Colonic mucosa (tissue), 4 donors: ENCODE results near the gene CCR3. TPM values are rescaled to one million over a fixed set of nuclear protein-coding genes. Genes with fewer than 3 reads are reported as not detected.

Source experiments
- DNase-seq: peaks from one replicate; pipeline ENCODE4 v3.0.0-alpha.2; 2020
- H3K27ac ChIP-seq: fragments of 200-600 bp; one replicate; pipeline ENCODE4 v1.8.0; 2021
- H3K27me3 ChIP-seq: fragments of 200-600 bp; one replicate; pipeline ENCODE4 v1.8.0; 2021
- H3K36me3 ChIP-seq: fragments of 200-600 bp; one replicate; pipeline ENCODE4 v1.8.0; 2021
- H3K4me1 ChIP-seq: fragments of 200-600 bp; one replicate; pipeline ENCODE4 v1.8.0; 2021; ENCODE audit warnings: mild to moderate bottlenecking
- H3K4me3 ChIP-seq: fragments of 200-600 bp; one replicate; pipeline ENCODE4 v1.8.0; 2021
- H3K9ac ChIP-seq, 2 donors: one replicate each; pipeline ENCODE4 v1.7.0; 2013; ENCODE audit warnings: control low read depth in 2 of 2, low read depth in 2 of 2, low read length in 2 of 2
- H3K9me3 ChIP-seq: fragments of 200-600 bp; one replicate; pipeline ENCODE4 v1.8.0; 2021
- CTCF ChIP-seq: fragments of 200-600 bp; IDR thresholded peaks from one replicate; pipeline ENCODE4 v1.8.0; 2022; ENCODE audit warnings: antibody characterized with exemption, mild to moderate bottlenecking
- intact Hi-C: fragments of 100-400 bp; cut with DNase I; formaldehyde crosslinking; loops from one replicate; pipeline ENCODE4 v1.14.1; 2022
- total RNA-seq, 2 donors: library from RNA; stranded (reverse); fragmentation: NEBNext Ultra II Directional in 1 of 2; extraction: Animal tissue kit (Norgen Biotek cat#: 25700) in 1 of 2; gene quantifications; one replicate each; pipeline ENCODE4 v1.2.1, GENCODE V29; 2021
- donor health status: healthy.
- donor health status: DM: no; HTN: no; CAD: no.
- donor health status: DM: no; HTN: no; CAD: no.

Gene CCR3
- total RNA-seq, 2 donors from 2014 or later: not detected

DNA sequence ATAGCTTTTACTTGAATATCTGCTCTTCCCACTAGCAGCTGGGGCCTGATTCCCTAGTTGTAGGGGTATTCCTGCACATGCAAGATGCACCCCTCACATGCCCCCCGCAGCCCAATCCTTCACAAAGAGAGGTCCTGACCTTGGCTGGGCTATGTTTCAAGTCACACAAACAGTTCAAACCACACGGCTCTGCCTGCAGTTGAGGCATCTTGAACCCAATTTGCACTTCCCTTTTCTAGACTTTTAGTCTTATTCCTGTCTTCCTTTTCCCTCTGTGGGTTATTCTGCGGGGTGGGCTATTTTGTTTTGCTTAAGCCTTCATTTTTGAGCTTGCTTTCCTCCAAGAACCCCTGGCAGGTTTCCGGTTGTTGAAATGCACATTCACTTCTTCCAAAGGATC, 20.9 kb upstream of the CCR3 start:
- TF ChIP-seq CTCF: no peak
- DNase-seq: no peak

DNA sequence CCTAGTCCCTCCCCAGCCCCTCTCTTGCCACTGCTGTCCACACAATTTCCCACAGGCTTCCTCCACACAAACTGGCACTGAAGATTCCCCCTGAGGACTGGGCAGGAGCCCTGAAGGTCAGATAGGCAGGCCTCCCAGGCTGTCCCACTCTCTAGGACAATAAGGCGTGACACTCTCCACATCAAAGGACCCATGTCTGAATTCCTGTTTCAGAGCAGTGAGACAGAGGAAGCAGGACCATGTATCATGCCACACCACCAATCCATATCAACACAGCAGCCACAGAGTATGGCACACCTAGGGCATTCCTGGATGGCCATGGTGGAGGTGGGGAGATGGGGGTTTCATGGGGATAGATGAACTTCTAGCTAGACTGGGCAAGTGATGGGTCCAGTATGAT, 20.3 kb upstream of the CCR3 start:
- no peak overlapping the region for H3K27ac ChIP-seq
- no peak for DNase-seq
- H3K4me1 ChIP-seq: no peaks in the 10 kb centered on the region
- no peak for TF ChIP-seq CTCF
- H3K9me3 ChIP-seq: no peaks in the 10 kb centered on the region
- intact Hi-C loops: no loop called here
- H3K9ac ChIP-seq: no peak overlapping the region
- no peaks in the 10 kb centered on the region for H3K27me3 ChIP-seq
- no peaks in the 10 kb centered on the region for H3K36me3 ChIP-seq
- H3K4me3 ChIP-seq: no peak overlapping the region

More for the DNA sequence above, 20.9 kb upstream of the CCR3 start:
- no peak overlapping the region for H3K4me3 ChIP-seq
- H3K9ac ChIP-seq: no peak overlapping the region
- H3K27ac ChIP-seq: no peak overlapping the region
- intact Hi-C loops: no loop called here
- H3K4me1 ChIP-seq: no peaks in the 10 kb centered on the region
- no peaks in the 10 kb centered on the region for H3K27me3 ChIP-seq
- no peaks in the 10 kb centered on the region for H3K9me3 ChIP-seq
- no peaks in the 10 kb centered on the region for H3K36me3 ChIP-seq

DNA sequence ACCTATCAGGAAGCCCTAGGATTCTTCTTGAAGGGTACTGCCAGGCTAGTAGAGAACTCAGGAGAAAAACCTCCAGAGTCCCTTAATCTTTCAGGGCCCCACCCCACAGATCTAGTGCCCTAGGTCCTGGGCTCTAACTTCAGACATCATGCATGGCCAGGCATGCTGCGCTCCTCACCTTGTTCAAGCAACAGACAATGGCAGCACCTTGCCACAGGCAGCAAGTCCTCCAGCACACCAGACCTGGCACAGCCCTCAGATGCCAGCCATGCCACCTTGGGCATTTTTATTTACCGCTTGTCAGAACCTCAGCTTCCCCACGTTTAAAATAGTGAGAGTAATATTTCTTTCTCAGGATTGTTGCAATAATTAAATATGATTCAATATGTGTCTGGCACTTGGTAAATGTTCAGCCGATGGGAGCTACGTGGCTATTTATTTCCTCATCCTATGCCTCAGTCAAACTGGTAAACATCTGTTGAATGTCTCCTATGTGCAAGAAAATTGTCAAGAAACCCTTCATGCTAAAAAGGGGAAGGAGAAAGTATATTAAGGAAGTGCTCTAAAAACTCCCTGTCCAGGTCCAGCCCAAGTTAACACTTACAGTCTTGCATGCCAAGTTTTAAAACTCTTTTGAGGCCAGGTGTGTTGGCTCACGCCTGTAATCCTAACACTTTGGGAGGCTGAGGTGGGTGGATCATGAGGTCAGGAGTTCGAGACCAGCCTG, 19.7 kb upstream of the CCR3 start:
- Histone ChIP-seq H3K9me3 (no peaks in the 10 kb centered on the region), H3K27ac (no peak overlapping the region), H3K36me3 (no peaks in the 10 kb centered on the region), H3K4me3 (no peak overlapping the region), H3K27me3 (no peaks in the 10 kb centered on the region), H3K4me1 (no peaks in the 10 kb centered on the region), H3K9ac (no peak overlapping the region)
- intact Hi-C loops: no loop called here
- DNase-seq: no peak
- no peak for TF ChIP-seq CTCF

- intact Hi-C loops: no loop called here
- no peaks in the 10 kb centered on the region for H3K36me3 ChIP-seq
Measured at GRCh38 chr3:46228260-46229242, 13.7 kb upstream of the CCR3 start.

More at GRCh38 chr3:46228260-46229242, 13.7 kb upstream of the CCR3 start:
- no peaks in the 10 kb centered on the region for H3K9me3 ChIP-seq
- no peaks in the 10 kb centered on the region for H3K4me1 ChIP-seq
- H3K27ac ChIP-seq: no peak overlapping the region
- H3K4me3 ChIP-seq: no peak overlapping the region
- H3K27me3 ChIP-seq: no peaks in the 10 kb centered on the region
- no peak overlapping the region for H3K9ac ChIP-seq
- no peak for TF ChIP-seq CTCF
- peak; percentile 32 for DNase-seq
